Activated CD8-positive, alpha-beta memory T cell treated with anti-CD3 and anti-CD28 coated beads for 1 hour (primary cell): ENCODE data around the gene TCF4.

Source experiments
- DNase-seq, 2 donors: peaks; one replicate each; pipeline ENCODE4 v3.0.0-alpha.2; 2020; ENCODE audit warnings: low read depth in 1 of 2; ENCODE audit errors: extremely low read depth in 1 of 2

TCF4 gene

DNA sequence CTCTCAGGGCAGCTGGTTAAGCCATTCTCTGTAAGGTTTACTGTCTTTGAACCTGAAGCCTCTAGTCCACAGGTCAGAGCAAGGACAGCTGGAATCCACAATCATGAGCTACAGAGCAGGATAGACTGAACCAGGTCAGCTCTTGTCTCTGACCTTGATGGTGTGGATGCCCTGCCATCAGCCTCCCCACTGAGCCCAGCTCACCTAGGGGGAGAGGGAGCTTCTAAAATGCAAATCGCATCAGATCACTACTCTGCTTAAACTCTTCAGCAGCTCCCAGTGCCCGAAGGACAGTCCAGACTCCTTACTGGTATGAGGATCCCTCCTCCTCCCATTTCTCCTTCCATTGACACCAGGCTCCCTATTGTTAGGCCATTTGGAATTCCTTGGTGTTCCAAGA is 373.5 kb downstream of the TCF4 start:
- DNase-seq: no peak

DNA sequence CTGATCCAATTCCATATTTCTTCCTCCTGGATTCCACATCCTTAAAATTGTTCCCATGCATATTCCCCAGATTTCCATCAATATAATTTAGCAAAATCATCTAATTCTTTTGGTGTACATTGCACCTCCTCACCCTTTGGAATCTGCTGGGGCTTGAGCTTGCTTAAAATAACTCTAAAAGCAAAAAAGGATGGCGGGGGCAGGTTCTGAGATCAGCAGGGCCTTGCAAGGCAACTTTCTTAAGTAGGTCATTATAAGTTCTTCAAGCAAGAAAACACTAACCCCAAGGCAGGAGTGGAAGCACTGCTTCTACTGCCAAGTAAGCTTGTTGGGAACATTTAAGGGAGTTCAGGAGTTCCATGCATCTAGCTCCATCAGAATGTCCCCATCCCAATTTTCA is 374.4 kb downstream of the TCF4 start:
- DNase-seq: no peak

DNA sequence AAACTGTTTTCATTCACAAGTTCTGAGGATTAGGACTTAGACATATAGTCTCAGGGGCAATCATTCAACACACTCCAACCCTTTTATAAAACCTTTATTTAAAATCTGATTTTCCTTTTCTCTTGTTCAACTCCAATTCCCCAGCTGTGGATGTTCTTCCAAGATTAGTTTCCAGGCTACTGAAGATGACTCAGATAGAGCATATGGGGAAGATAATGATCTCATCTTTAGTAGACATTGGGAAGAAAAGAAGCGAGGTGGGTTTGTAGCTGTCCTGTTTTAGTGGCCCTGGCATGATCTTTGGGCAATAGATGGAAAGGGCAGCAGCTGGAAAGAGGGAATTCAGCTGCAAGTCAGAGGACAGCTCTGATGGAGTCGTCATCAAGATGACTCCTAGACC is 381.1 kb downstream of the TCF4 start:
- no peak for DNase-seq

DNA sequence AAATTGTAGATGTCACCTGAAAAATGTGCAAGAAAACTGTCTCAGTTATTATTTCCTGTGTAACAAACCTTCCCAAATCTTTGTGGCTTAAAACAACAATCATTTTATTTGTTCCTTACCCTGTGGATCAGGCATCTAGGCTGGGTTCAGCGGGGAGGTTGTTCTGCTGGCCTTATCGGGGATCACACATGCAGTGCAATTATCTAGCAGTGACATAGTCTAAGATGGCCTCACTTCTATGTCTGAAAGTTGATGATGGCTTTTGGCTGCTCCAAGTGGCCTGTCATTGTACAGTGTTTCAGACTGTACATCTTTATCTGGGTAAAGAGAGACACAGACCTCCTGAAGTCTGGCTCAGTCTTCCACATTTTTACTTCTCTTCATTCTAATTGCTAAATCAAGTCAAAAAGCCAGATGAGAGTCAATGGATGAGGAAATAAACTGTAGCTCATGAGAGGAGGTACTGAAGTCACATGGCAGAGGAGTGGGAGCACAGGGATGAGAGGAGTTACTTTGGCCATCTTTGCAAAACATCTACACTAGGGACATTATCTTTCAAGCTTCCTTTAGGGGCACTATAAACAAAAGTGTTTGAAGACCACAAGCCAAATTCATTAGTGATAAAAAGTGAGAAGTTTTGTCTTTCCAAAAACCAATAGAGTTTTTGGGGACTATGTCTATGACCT is 385.6 kb downstream of the TCF4 start:
- no peak for DNase-seq

DNA sequence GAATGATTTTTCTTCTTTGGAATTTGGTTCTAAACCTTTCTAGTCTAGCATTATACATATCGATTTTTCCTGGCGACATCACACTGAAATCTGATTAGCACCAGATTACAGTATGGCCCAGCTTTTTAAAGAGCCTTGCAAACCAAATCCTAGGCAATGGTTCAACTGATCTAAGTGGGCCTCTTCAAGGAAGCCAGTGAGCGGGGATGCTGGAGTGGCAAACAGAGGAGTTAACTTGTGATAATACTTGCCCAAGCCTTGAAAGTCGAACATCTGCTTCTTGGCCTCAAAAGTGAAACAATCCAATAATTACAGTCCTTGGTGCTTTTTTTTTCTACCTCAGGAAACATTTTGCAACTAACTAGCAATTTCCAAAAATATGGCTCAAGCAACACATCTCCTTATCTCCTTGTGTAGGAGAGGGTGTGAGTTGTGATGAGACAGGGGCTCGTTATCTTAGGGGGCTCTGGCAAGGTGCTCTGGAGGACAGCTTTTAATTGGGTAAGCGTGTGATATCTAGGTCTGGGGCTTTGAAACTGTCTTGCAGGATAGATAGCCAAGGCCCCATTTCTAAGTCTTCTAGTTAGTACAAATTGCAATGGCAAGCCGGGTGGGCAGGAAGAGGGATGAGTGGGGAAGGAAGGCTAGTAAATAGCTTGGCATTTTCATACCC is 388.6 kb downstream of the TCF4 start:
- no peak for DNase-seq

DNA sequence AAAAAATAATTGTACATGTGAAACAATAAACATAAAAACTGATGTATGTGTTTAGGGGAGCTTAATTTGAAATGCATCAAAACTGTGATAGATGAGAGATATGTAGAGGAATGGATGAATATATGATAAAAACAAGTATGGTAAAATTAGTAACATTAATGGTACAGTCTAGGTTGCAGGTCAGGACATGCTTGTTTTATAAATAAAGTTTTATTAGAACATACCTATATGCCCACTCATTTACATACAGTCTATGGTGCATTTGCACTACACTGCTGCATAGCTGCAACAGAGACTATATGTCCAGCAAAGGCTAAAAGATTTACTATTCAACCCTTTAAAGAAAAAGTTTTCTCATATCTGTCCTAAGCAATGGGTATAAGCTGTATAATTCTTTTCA is 392.1 kb downstream of the TCF4 start:
- DNase-seq: no peak

DNA sequence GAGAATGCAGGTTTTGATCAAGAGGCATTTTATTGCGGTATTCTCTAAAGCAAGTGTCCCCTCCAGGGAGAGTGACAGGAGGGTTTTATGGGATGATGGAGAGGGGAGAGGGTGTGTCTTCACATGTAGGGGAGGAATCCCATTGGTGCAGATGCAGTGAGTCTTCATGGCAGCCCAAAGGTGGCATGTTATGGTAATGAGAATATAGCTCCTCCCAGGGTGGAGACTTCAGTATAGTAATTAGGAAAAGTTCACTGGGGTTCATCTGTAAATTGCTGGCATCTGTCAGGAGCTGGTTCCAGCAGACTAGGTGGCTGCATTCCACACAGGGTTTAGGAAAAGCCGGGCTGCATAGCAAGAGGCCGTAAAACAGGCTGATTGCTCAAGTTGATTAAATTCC is 398.0 kb downstream of the TCF4 start:
- DNase-seq: no peak

DNA sequence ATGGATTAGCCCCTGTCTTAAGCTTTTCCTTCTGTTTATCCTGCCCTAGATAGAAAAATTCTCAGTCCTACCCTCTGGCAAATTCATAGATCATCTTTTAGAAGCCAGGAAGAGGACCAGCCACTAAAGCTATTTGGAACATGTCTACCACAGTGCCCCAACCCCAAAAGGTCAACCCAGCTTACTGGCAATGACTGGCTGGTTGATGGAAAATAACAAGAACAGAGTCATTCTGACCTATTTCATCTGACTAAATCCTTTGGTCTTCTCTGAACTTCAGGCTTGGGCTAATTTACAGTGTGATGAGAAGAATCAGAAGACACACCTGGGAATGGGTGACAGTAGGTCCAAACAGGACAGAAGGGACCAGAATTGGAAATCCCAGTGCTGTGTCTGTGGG is 401.4 kb downstream of the TCF4 start:
- DNase-seq: no peak

DNA sequence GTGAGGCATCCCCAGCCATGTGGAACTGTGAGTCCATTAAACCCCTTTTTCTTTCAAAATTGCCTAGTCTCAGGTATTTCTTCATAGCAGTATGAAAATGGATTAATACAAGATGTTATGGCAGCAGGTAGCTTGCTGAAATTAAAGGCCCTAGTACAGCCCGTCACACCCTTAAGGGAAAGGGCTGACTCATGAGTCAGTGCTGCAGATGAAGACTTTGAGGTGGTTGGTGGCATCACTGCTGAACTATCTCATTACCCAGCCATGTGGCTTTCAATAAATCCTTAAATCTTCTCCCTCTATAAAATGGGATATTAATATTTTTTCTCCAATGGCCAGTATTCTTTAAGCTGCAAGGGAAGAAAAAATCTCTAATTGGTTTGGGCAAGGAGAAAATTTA is 402.6 kb downstream of the TCF4 start:
- DNase-seq: no peak

DNA sequence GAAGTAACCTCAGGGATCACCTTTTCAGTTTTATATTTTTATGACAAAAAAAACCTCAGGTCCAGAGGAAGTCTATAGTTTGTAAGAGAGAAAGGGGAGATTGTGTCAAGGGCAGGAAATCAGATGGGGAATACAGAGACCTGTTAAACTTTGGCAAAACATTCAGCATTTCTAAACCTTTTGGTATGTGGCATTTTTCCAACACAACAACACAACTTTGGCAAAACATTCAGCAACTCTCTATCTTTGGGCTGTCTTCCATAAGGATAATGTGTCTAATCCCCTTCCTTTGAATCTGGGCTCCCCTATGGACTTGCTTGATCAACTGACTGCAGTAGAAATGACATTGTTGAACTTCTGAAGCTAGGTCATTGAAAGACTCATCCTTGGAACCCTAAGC is 408.2 kb downstream of the TCF4 start:
- DNase-seq: no peak

DNA sequence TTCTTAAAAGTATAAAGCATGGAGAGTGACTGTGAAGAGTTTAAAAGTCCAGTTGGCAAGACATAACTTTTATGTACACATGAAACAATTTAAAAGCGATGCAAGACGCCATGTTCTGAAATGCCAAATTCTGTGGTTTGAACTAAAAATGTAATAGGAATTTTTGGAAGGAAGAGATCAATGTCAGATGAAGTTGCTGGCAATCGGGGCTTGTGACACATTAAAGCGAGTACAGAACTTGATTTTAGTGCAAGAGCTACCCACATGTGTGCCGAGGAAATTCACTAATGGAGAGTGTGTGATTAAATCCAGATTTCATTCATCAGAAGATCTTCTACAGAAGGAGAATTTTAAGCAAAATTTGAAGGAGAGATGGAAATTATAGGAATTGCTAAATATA is 408.6 kb downstream of the TCF4 start:
- no peak for DNase-seq

DNA sequence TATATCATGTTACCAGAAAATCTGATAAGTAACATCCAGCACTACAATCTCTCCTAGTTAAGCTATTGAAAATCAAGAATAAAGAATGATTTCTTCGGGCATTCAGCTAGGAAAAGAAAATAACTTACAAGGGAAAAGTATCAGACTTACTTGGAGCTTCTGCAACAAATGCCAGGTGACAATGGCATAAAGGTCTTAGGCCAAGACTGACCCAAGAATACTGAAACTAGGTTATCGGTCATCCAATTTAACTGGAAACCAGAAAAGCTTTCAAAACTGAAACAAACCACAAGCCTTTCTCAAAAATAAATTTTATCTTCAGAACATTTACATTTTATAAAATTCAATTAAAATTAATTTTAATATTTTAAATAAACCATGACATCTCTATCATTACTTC is 414.7 kb downstream of the TCF4 start:
- no peak for DNase-seq
